Measurements from ENCODE around the gene FKBP10.
A peak's percentile ranks its signal among the peaks of the same experiment; 100 is the strongest.

FKBP10 gene

GRCh38 chr17:41782142-41782541, 30.7 kb upstream of the FKBP10 start:
- DNase-seq, result no peak

GRCh38 chr17:41784207-41784744, 28.5 kb upstream of the FKBP10 start:
- DNase-seq, result no peak

GRCh38 chr17:41785091-41785858, 27.5 kb upstream of the FKBP10 start:
- no peak for DNase-seq

GRCh38 chr17:41785859-41786226, 27.0 kb upstream of the FKBP10 start:
- no peak for DNase-seq

GRCh38 chr17:41786227-41787020, 26.4 kb upstream of the FKBP10 start, which contains the start of gene JUP:
JUP (minus strand) TSS chr17:41786711; CDS start chr17:41771854, 14,857 bp downstream.
- peak; percentile 74 for DNase-seq

- DNase-seq, result no peak
Observed at GRCh38 chr17:41787021-41787418, 25.8 kb upstream of the FKBP10 start.

- no peak for DNase-seq
Observed at GRCh38 chr17:41792845-41793783, 19.7 kb upstream of the FKBP10 start.

- no peak for DNase-seq
Observed at GRCh38 chr17:41793784-41794539, 18.8 kb upstream of the FKBP10 start.

GRCh38 chr17:41794540-41794975, 18.2 kb upstream of the FKBP10 start:
- DNase-seq, result no peak

- no peak for DNase-seq
Observed at GRCh38 chr17:41796121-41796895, 16.5 kb upstream of the FKBP10 start.

GRCh38 chr17:41797377-41797776, 15.4 kb upstream of the FKBP10 start:
- DNase-seq, result no peak

- DNase-seq, result no peak
Observed at GRCh38 chr17:41799366-41799765, 13.4 kb upstream of the FKBP10 start.

GRCh38 chr17:41800601-41801373, 12.0 kb upstream of the FKBP10 start:
- DNase-seq, result no peak

- DNase-seq, result peak; percentile 64
Observed at GRCh38 chr17:41801374-41802271, 11.2 kb upstream of the FKBP10 start.

GRCh38 chr17:41803049-41804020, 9.5 kb upstream of the FKBP10 start:
- no peak for DNase-seq

- no peak for DNase-seq
Observed at GRCh38 chr17:41806685-41807445, 5.9 kb upstream of the FKBP10 start.
